HEK293 (cell line): ENCODE measurements around the gene DEDD2.

ENCODE experiments used
- CTCF ChIA-PET: fragments of 350-600 bp; formaldehyde crosslinking; extraction: SDS; loops from one replicate; lab custom pipeline; 2021; ENCODE audit warnings: antibody characterized with exemption; lab: Yijun Ruan, JAX
- POLR2A ChIA-PET: fragments of 300-600 bp; formaldehyde crosslinking; extraction: SDS; loops from one replicate; lab custom pipeline; 2020; ENCODE audit warnings: antibody characterized with exemption, inconsistent platforms; lab: Yijun Ruan, JAX
- H3K27ac ChIP-seq: fragments of 200-500 bp; sonication (Bioruptor generic); 2 replicates; pipeline ENCODE4 v1.5.1; 2014; ENCODE audit warnings: low read depth, low read length, control low read depth, inconsistent platforms; ENCODE audit errors: extremely low read depth
- H3K36me3 ChIP-seq, 2 experiments: fragments of 200-500 bp in 1 of 2; sonication (Bioruptor generic) in 1 of 2; 1 replicate in 1 of 2; 2 replicates in 1 of 2; pipeline ENCODE4 v1.5.1; 2014 to 2017; ENCODE audit warnings: inconsistent platforms in 2 of 2, low read length in 2 of 2; ENCODE audit not compliant: control insufficient read depth in 2 of 2, insufficient read depth in 1 of 2
- H3K4me1 ChIP-seq: fragments of 200-500 bp; sonication (Bioruptor generic); 2 replicates; pipeline ENCODE4 v1.5.1; 2014; ENCODE audit warnings: mild to moderate bottlenecking, low read length, inconsistent platforms; ENCODE audit not compliant: control insufficient read depth, insufficient read depth
- H3K4me3 ChIP-seq: 2 replicates; pipeline ENCODE4 v1.5.1; 2011; ENCODE audit warnings: low read depth, mild to moderate bottlenecking, control low read depth, low read length, moderate library complexity
- H3K9me3 ChIP-seq: fragments of 200-500 bp; sonication (Bioruptor generic); 2 replicates; pipeline ENCODE4 v1.5.1; 2014; ENCODE audit warnings: low read depth, low read length, inconsistent platforms; ENCODE audit not compliant: control insufficient read depth, insufficient read depth
- GLI2 ChIP-seq: fragments of 450-650 bp; formaldehyde crosslinking; IDR thresholded peaks from 2 replicates; pipeline ENCODE4; 2017; ENCODE audit warnings: missing biosample characterization, missing genetic modification characterization, low read depth, borderline replicate concordance
- GLIS1 ChIP-seq: fragments of 450-650 bp; formaldehyde crosslinking; IDR thresholded peaks from 2 replicates; pipeline ENCODE4 v1.5.1; 2016; ENCODE audit warnings: missing biosample characterization, missing genetic modification characterization
- INSM2 ChIP-seq: fragments of 450-650 bp; formaldehyde crosslinking; IDR thresholded peaks from 2 replicates; pipeline ENCODE4 v1.5.1; 2016; ENCODE audit warnings: missing biosample characterization, missing genetic modification characterization
- KLF10 ChIP-seq: fragments of 450-650 bp; IDR thresholded peaks from 2 replicates; pipeline ENCODE4 v1.5.1; 2018; ENCODE audit warnings: missing biosample characterization, mild to moderate bottlenecking, missing genetic modification characterization
- KLF7 ChIP-seq: fragments of 450-650 bp; formaldehyde crosslinking; IDR thresholded peaks from 2 replicates; pipeline ENCODE4 v1.5.1; 2016; ENCODE audit warnings: missing biosample characterization, missing genetic modification characterization, borderline replicate concordance
- KLF8 ChIP-seq: fragments of 450-650 bp; formaldehyde crosslinking; IDR thresholded peaks from 2 replicates; pipeline ENCODE4 v1.5.1; 2016; ENCODE audit warnings: missing biosample characterization, missing genetic modification characterization
- PRDM10 ChIP-seq: fragments of 450-650 bp; formaldehyde crosslinking; IDR thresholded peaks from 2 replicates; pipeline ENCODE4 v1.5.1; 2016; ENCODE audit warnings: missing biosample characterization, missing genetic modification characterization
- TRIM28 ChIP-seq: IDR thresholded peaks from 2 replicates; pipeline ENCODE4 v1.6.1; 2011; ENCODE audit warnings: low read length, control low read depth, borderline replicate concordance
- YY2 ChIP-seq: fragments of 450-650 bp; formaldehyde crosslinking; IDR thresholded peaks from 2 replicates; pipeline ENCODE4 v1.5.1; 2016; ENCODE audit warnings: missing biosample characterization, missing genetic modification characterization
- ZBTB7A ChIP-seq: fragments of 450-650 bp; formaldehyde crosslinking; IDR thresholded peaks from 2 replicates; pipeline ENCODE4 v1.5.1; 2016; ENCODE audit warnings: low read depth, missing biosample characterization, missing genetic modification characterization
- ZBTB8A ChIP-seq: fragments of 450-650 bp; formaldehyde crosslinking; IDR thresholded peaks from 2 replicates; pipeline ENCODE4 v1.5.1; 2016; ENCODE audit warnings: missing biosample characterization, missing genetic modification characterization
- ZFHX2 ChIP-seq: fragments of 450-650 bp; formaldehyde crosslinking; conservative IDR thresholded peaks from 2 replicates; pipeline ENCODE4 v1.5.1; 2016; ENCODE audit warnings: missing biosample characterization, missing genetic modification characterization
- ZFP69B ChIP-seq: fragments of 450-650 bp; formaldehyde crosslinking; IDR thresholded peaks from 2 replicates; pipeline ENCODE4 v1.5.1; 2016; ENCODE audit warnings: missing biosample characterization, missing genetic modification characterization
- ZIC2 ChIP-seq: fragments of 450-650 bp; formaldehyde crosslinking; IDR thresholded peaks from 2 replicates; pipeline ENCODE4 v1.5.1; 2016; ENCODE audit warnings: missing biosample characterization, missing genetic modification characterization
- ZNF132 ChIP-seq: fragments of 450-650 bp; formaldehyde crosslinking; IDR thresholded peaks from 2 replicates; pipeline ENCODE4 v1.5.1; 2017; ENCODE audit warnings: missing biosample characterization, missing genetic modification characterization, borderline replicate concordance
- ZNF138 ChIP-seq: fragments of 450-650 bp; formaldehyde crosslinking; IDR thresholded peaks from 2 replicates; pipeline ENCODE4 v1.5.1; 2016; ENCODE audit warnings: missing biosample characterization, missing genetic modification characterization, borderline replicate concordance
- ZNF169 ChIP-seq: fragments of 450-650 bp; formaldehyde crosslinking; IDR thresholded peaks from 2 replicates; pipeline ENCODE4 v1.5.1; 2016; ENCODE audit warnings: missing biosample characterization, missing genetic modification characterization
- ZNF302 ChIP-seq: fragments of 450-650 bp; formaldehyde crosslinking; IDR thresholded peaks from 2 replicates; pipeline ENCODE4 v1.5.1; 2016; ENCODE audit warnings: missing biosample characterization, missing genetic modification characterization, low read depth
- ZNF391 ChIP-seq: fragments of 450-650 bp; formaldehyde crosslinking; IDR thresholded peaks from 2 replicates; pipeline ENCODE4 v1.5.1; 2016; ENCODE audit warnings: low read depth, missing biosample characterization, missing genetic modification characterization, borderline replicate concordance
- ZNF416 ChIP-seq: fragments of 450-650 bp; formaldehyde crosslinking; IDR thresholded peaks from 2 replicates; pipeline ENCODE4 v1.5.1; 2016; ENCODE audit warnings: missing biosample characterization, missing genetic modification characterization
- ZNF449 ChIP-seq: fragments of 450-650 bp; formaldehyde crosslinking; IDR thresholded peaks from 2 replicates; pipeline ENCODE4 v1.5.1; 2017; ENCODE audit warnings: missing biosample characterization, mild to moderate bottlenecking, missing genetic modification characterization, moderate library complexity
- ZNF473 ChIP-seq: fragments of 450-650 bp; formaldehyde crosslinking; IDR thresholded peaks from 2 replicates; pipeline ENCODE4 v1.5.1; 2017; ENCODE audit warnings: missing biosample characterization, missing genetic modification characterization
- ZNF518A ChIP-seq: fragments of 450-650 bp; formaldehyde crosslinking; conservative IDR thresholded peaks from 2 replicates; pipeline ENCODE4 v1.5.1; 2016; ENCODE audit warnings: low read depth, missing biosample characterization, missing genetic modification characterization
- ZNF707 ChIP-seq: fragments of 450-650 bp; formaldehyde crosslinking; IDR thresholded peaks from 2 replicates; pipeline ENCODE4 v1.5.1; 2016; ENCODE audit warnings: missing biosample characterization, missing genetic modification characterization
- ZNF776 ChIP-seq: fragments of 450-650 bp; formaldehyde crosslinking; IDR thresholded peaks from 2 replicates; pipeline ENCODE4 v1.5.0; 2017; ENCODE audit warnings: missing biosample characterization, missing genetic modification characterization, borderline replicate concordance

The DEDD2 gene

GRCh38 chr19:42247640-42248199 lies 30.2 kb upstream of the DEDD2 start:
- POLR2A ChIA-PET = interaction anchor here (0.6 to 13.9 kb wide), 9 partner anchors 20 to 172 kb away, joined by 3 to 242 read pairs (median 4); partner anchors contain the start of genes PAFAH1B3 and ZNF574
- H3K27ac ChIP-seq = no peak overlapping the region

GRCh38 chr19:42246922-42247639 lies 29.6 kb upstream of the DEDD2 start:
- Histone ChIP-seq H3K27ac (peak overlapping the region; percentile 50), H3K4me1 (peaks cover 22% of the 10 kb centered on the region)
- POLR2A ChIA-PET = interaction anchor here (0.6 to 13.9 kb wide), 15 partner anchors 9 to 193 kb away, joined by 3 to 242 read pairs (median 4); partner anchors contain the start of genes CIC, DEDD2, ERF and PAFAH1B3
- TF ChIP-seq ZBTB8A (no peak), ZNF302 (tag by site-specific recombination) (no peak), ZNF391 (tag by site-specific recombination) (no peak), ZNF449 (no peak), ZNF776 (no peak), ZNF473 (no peak), TRIM28 (no peak), ZBTB7A (tag by site-specific recombination) (peak; percentile 45; the same call in 1 of the 2 replicates), KLF7 (tag by site-specific recombination) (no peak), ZNF132 (tag by site-specific recombination) (no peak), ZNF707 (tag by site-specific recombination) (no peak), YY2 (tag by site-specific recombination) (no peak), ZFP69B (tag by site-specific recombination) (no peak), INSM2 (tag by site-specific recombination) (no peak), PRDM10 (tag by site-specific recombination) (peak; percentile 4; the same call in 1 of the 2 replicates), ZNF518A (tag by site-specific recombination) (no peak), ZNF169 (tag by site-specific recombination) (no peak)

More at GRCh38 chr19:42247640-42248199, 30.2 kb upstream of the DEDD2 start:
- CTCF ChIA-PET = interaction anchor here (0.8 to 11.8 kb wide), 10 partner anchors 15 to 138 kb away, joined by 3 to 276 read pairs (median 10); no protein-coding TSS in a partner anchor
- TF ChIP-seq ZFHX2 (tag by site-specific recombination) (peak; percentile 13; the same call in 1 of the 2 replicates), ZIC2 (tag by site-specific recombination) (peak; percentile 22; the same call in 1 of the 2 replicates), ZNF138 (tag by site-specific recombination) (no peak), KLF8 (tag by site-specific recombination) (0 out of 2 replicates have a peak, but pooled peaks have one; percentile 19), KLF10 (tag by site-specific recombination) (no peak), GLIS1 (peak; percentile 97), ZNF416 (no peak), GLI2 (tag by site-specific recombination) (no peak)
- no peaks in the 10 kb centered on the region for H3K9me3 ChIP-seq
- H3K36me3 ChIP-seq = peaks cover 11 to 23% of the 10 kb centered on the region in 2 experiments; a peak in 2 of 3 replicates
- H3K4me1 ChIP-seq = peaks cover 27% of the 10 kb centered on the region
- no peak overlapping the region for H3K4me3 ChIP-seq

More at GRCh38 chr19:42246922-42247639, 29.6 kb upstream of the DEDD2 start:
- Histone ChIP-seq H3K4me3 (no peak overlapping the region), H3K36me3 (peaks cover 11 to 23% of the 10 kb centered on the region in 2 experiments; a peak in 2 of 3 replicates), H3K9me3 (no peaks in the 10 kb centered on the region)
- CTCF ChIA-PET = interaction anchor here (0.7 to 11.8 kb wide), 25 partner anchors 10 to 192 kb away, joined by 3 to 276 read pairs (median 5); partner anchors contain the start of genes ERF, POU2F2 and ZNF526
